ENCODE measurements around the gene RRAGC.

RRAGC gene

GRCh38 chr1:38846210-38846609 lies 13.4 kb downstream of the RRAGC start:
- TF ChIP-seq TAF1 (IDR thresholded peaks at IDR 0.05; ENCODE audit: borderline replicate concordance, insufficient read depth, low read length) (no peak), SIN3A (IDR thresholded peaks at IDR 0.05; ENCODE audit: borderline replicate concordance, insufficient read depth, low read length) (no peak), FOXP2 (optimal IDR thresholded peaks at IDR 0.05; ENCODE audit: borderline replicate concordance, extremely low read depth, extremely low read length, insufficient read depth) (no peak), REST (IDR thresholded peaks at IDR 0.05; ENCODE audit: insufficient read depth in 1 of 2, low read depth in 2 of 2, low read length in 2 of 2) (no peak), POLR2AphosphoS5 (IDR thresholded peaks at IDR 0.05; ENCODE audit: low read depth, low read length) (no peak)

DNA sequence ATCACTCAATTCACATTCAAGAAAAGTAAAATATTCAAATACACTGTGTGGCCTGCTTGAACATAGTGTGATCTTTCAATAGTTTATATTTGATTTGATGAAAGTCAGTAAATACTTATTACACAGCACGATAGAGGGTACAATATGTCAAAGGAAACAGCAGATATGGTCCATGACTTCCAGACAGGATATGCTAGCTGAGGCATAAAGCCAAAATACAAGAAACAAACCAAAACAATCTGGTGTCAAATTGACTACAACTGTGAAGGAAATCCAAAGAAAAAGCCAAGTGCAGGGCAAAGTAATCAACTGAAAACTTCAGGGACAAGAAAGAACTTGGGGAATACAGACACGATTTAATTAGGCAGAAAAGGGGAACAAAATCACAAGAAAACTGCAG lies 19.3 kb downstream of the RRAGC start:
- TF ChIP-seq TAF1 (IDR thresholded peaks at IDR 0.05; ENCODE audit: borderline replicate concordance, insufficient read depth, low read length) (no peak), REST (IDR thresholded peaks at IDR 0.05; ENCODE audit: insufficient read depth in 1 of 2, low read depth in 2 of 2, low read length in 2 of 2) (no peak), POLR2AphosphoS5 (IDR thresholded peaks at IDR 0.05; ENCODE audit: low read depth, low read length) (no peak), SIN3A (IDR thresholded peaks at IDR 0.05; ENCODE audit: borderline replicate concordance, insufficient read depth, low read length) (no peak), FOXP2 (optimal IDR thresholded peaks at IDR 0.05; ENCODE audit: borderline replicate concordance, extremely low read depth, extremely low read length, insufficient read depth) (no peak)

- TF ChIP-seq POLR2AphosphoS5 (IDR thresholded peaks at IDR 0.05; ENCODE audit: low read depth, low read length) (no peak), FOXP2 (optimal IDR thresholded peaks at IDR 0.05; ENCODE audit: borderline replicate concordance, extremely low read depth, extremely low read length, insufficient read depth) (no peak), TAF1 (IDR thresholded peaks at IDR 0.05; ENCODE audit: borderline replicate concordance, insufficient read depth, low read length) (no peak), SIN3A (IDR thresholded peaks at IDR 0.05; ENCODE audit: borderline replicate concordance, insufficient read depth, low read length) (no peak), REST (IDR thresholded peaks at IDR 0.05; ENCODE audit: insufficient read depth in 1 of 2, low read depth in 2 of 2, low read length in 2 of 2) (no peak)
Observed at GRCh38 chr1:38839363-38839762, 20.2 kb downstream of the RRAGC start.

GRCh38 chr1:38834937-38835827 lies 24.4 kb downstream of the RRAGC start:
- no peak for TF ChIP-seq SIN3A (IDR thresholded peaks at IDR 0.05; ENCODE audit: borderline replicate concordance, insufficient read depth, low read length)
- TF ChIP-seq TAF1 (IDR thresholded peaks at IDR 0.05; ENCODE audit: borderline replicate concordance, insufficient read depth, low read length) = no peak
- TF ChIP-seq FOXP2 (optimal IDR thresholded peaks at IDR 0.05; ENCODE audit: borderline replicate concordance, extremely low read depth, extremely low read length, insufficient read depth) = no peak
- TF ChIP-seq REST (IDR thresholded peaks at IDR 0.05; ENCODE audit: insufficient read depth in 1 of 2, low read depth in 2 of 2, low read length in 2 of 2) = no peak
- TF ChIP-seq POLR2AphosphoS5 (IDR thresholded peaks at IDR 0.05; ENCODE audit: low read depth, low read length) = no peak

Data from PFSK-1 (cell line).